ENCODE data around the gene SLC16A7.

SLC16A7 gene

GRCh38 chr12:59624732-59625460, 29.1 kb downstream of the SLC16A7 start:
- no peak for DNase-seq (ENCODE audit: low read depth)

- DNase-seq (ENCODE audit: low read depth): no peak
These were observed 30.6 kb downstream of the SLC16A7 start for GRCh38 chr12:59626382-59626781.

GRCh38 chr12:59627582-59627981, 31.8 kb downstream of the SLC16A7 start:
- DNase-seq (ENCODE audit: low read depth): no peak

GRCh38 chr12:59629890-59630289, 34.1 kb downstream of the SLC16A7 start:
- no peak for DNase-seq (ENCODE audit: low read depth)

GRCh38 chr12:59632408-59632807, 36.6 kb downstream of the SLC16A7 start:
- DNase-seq (ENCODE audit: low read depth): no peak

- DNase-seq (ENCODE audit: low read depth): no peak
These were observed 38.4 kb downstream of the SLC16A7 start for GRCh38 chr12:59634254-59634653.

- DNase-seq (ENCODE audit: low read depth): no peak
These were observed 41.3 kb downstream of the SLC16A7 start for GRCh38 chr12:59636945-59637691.

- DNase-seq (ENCODE audit: low read depth): no peak
These were observed 41.9 kb downstream of the SLC16A7 start for GRCh38 chr12:59637692-59638070.

GRCh38 chr12:59643550-59643949, 47.7 kb downstream of the SLC16A7 start:
- no peak for DNase-seq (ENCODE audit: low read depth)

- DNase-seq (ENCODE audit: low read depth): no peak
These were observed 49.4 kb downstream of the SLC16A7 start for GRCh38 chr12:59645242-59645641.

- DNase-seq (ENCODE audit: low read depth): no peak
These were observed 50.8 kb downstream of the SLC16A7 start for GRCh38 chr12:59646636-59647035.

- DNase-seq (ENCODE audit: low read depth): no peak
These were observed 53.4 kb downstream of the SLC16A7 start for GRCh38 chr12:59649203-59649602.

GRCh38 chr12:59650588-59651228, 54.9 kb downstream of the SLC16A7 start:
- DNase-seq (ENCODE audit: low read depth): no peak

- no peak for DNase-seq (ENCODE audit: low read depth)
These were observed 55.5 kb downstream of the SLC16A7 start for GRCh38 chr12:59651229-59651920.

GRCh38 chr12:59652130-59652529, 56.3 kb downstream of the SLC16A7 start:
- no peak for DNase-seq (ENCODE audit: low read depth)

GRCh38 chr12:59654061-59654460, 58.2 kb downstream of the SLC16A7 start:
- no peak for DNase-seq (ENCODE audit: low read depth)

GRCh38 chr12:59657266-59657665, 61.4 kb downstream of the SLC16A7 start:
- no peak for DNase-seq (ENCODE audit: low read depth)

GRCh38 chr12:59657711-59658110, 61.9 kb downstream of the SLC16A7 start:
- DNase-seq (ENCODE audit: low read depth): no peak

- DNase-seq (ENCODE audit: low read depth): no peak
These were observed 64.3 kb downstream of the SLC16A7 start for GRCh38 chr12:59660148-59660547.

- DNase-seq (ENCODE audit: low read depth): no peak
These were observed 65.2 kb downstream of the SLC16A7 start for GRCh38 chr12:59660921-59661597.

GRCh38 chr12:59664495-59664894, 68.7 kb downstream of the SLC16A7 start:
- DNase-seq (ENCODE audit: low read depth): no peak

- no peak for DNase-seq (ENCODE audit: low read depth)
These were observed 69.9 kb downstream of the SLC16A7 start for GRCh38 chr12:59665701-59666100.

Data from stimulated activated CD8-positive, alpha-beta memory T cell treated with anti-CD3 and anti-CD28 coated beads, Interleukin-12 subunit alpha, Interleukin-12 subunit beta, amount 100 ng/mL, for 4 hours (primary cell).